HCT116 (cell line): Measurements from ENCODE around the gene ALDH1L2. TPM values are rescaled to one million over a fixed set of nuclear protein-coding genes. Genes with fewer than 3 reads are reported as not detected.

ENCODE experiments used
- ATAC-seq: fragments of 200-7000 bp; cut with Tn5 transposase; 2 replicates; pipeline ENCODE4 v1.9.1; 2020; ENCODE audit warnings: mild to moderate bottlenecking, moderate library complexity
- BruUV-seq: library from RNA; stranded (reverse); fragments of 400-500 nt; replicated peaks from 2 replicates; lab custom pipeline; 2021; lab: Mats Ljungman, UMichigan
- CTCF ChIA-PET: fragments of 300-600 bp; sonication (Branson Sonifier 250); formaldehyde crosslinking; loops from one replicate; lab custom pipeline; 2021; ENCODE audit warnings: antibody characterized with exemption; lab: Charles Lee
- POLR2A ChIA-PET: fragments of 300-600, 350-600 bp; sonication (Branson Sonifier 250); formaldehyde crosslinking; loops from one replicate; lab custom pipeline; 2021; ENCODE audit warnings: antibody characterized with exemption; lab: Charles Lee
- RAD21 ChIA-PET, 2 experiments: fragments of 300-600 bp; sonication (Branson Sonifier 250); formaldehyde crosslinking; loops; one replicate each; lab custom pipeline; 2023; ENCODE audit warnings: low total read pairs in 2 of 2; ENCODE audit not compliant: uncharacterized antibody in 2 of 2, unreplicated experiment in 2 of 2, low non-redundant PET in 1 of 2; lab: Charles Lee
- DNase-seq: peaks from one replicate; pipeline ENCODE4 v3.0.0-alpha.2; 2010; ENCODE audit warnings: low read depth, low spot score
- H2AFZ ChIP-seq: fragments of 200-600 bp; shearing (Covaris generic), sonication (generic); 2 replicates; pipeline ENCODE4 v1.6.1; 2017; ENCODE audit warnings: low read depth, mixed run types, mixed read lengths, antibody characterized with exemption, low read length; ENCODE audit not compliant: poor library complexity, severe bottlenecking
- H3K27ac ChIP-seq: 2 replicates; pipeline ENCODE4 v1.5.1; 2012; ENCODE audit warnings: low read depth, low read length
- H3K27me3 ChIP-seq: fragments of 200-600 bp; sonication (generic); 2 replicates; pipeline ENCODE4 v1.6.1; 2016; ENCODE audit warnings: mixed run types, low read length, mixed read lengths; ENCODE audit not compliant: insufficient read depth
- H3K36me3 ChIP-seq, 2 experiments: fragments of 200-500 bp in 1 of 2; fragments of 200-600 bp in 1 of 2; sonication (Bioruptor generic) in 1 of 2; sonication (generic) in 1 of 2; 2 replicates each; pipeline versions ENCODE4 v1.5.1 to v1.6.1; 2014 to 2016; ENCODE audit warnings: low read length in 2 of 2, inconsistent platforms in 1 of 2, mixed read lengths in 1 of 2, mixed run types in 1 of 2; ENCODE audit not compliant: insufficient read depth in 2 of 2, control insufficient read depth in 1 of 2
- H3K4me1 ChIP-seq, 2 experiments: fragments of 200-600 bp in 1 of 2; sonication (generic) in 1 of 2; 2 replicates each; pipeline versions ENCODE4 v1.5.1 to v1.6.1; 2012 to 2017; ENCODE audit warnings: low read length in 2 of 2, inconsistent platforms in 1 of 2, mild to moderate bottlenecking in 1 of 2, mixed read lengths in 1 of 2, mixed run types in 1 of 2, moderate library complexity in 1 of 2; ENCODE audit not compliant: insufficient read depth in 2 of 2, control insufficient read depth in 1 of 2
- H3K4me2 ChIP-seq: fragments of 200-600 bp; sonication (generic); 2 replicates; pipeline ENCODE4 v1.6.1; 2017; ENCODE audit warnings: mixed run types, low read length, mixed read lengths
- H3K4me3 ChIP-seq, 2 experiments: fragments of 200-600 bp in 1 of 2; sonication (generic) in 1 of 2; replicated peaks in 1 of 2; 2 replicates each; pipeline ENCODE4 v1.5.1; 2011 to 2016; ENCODE audit warnings: low read length in 2 of 2, control low read depth in 1 of 2, low read depth in 1 of 2, mild to moderate bottlenecking in 1 of 2, mixed read lengths in 1 of 2, mixed run types in 1 of 2
- H3K79me2 ChIP-seq: fragments of 200-600 bp; sonication (generic); 2 replicates; pipeline ENCODE4 v1.6.1; 2017; ENCODE audit warnings: mild to moderate bottlenecking, mixed run types, low read length, moderate library complexity, mixed read lengths; ENCODE audit not compliant: insufficient read depth
- H3K9ac ChIP-seq: fragments of 200-600 bp; sonication (generic); 2 replicates; pipeline ENCODE4 v1.6.1; 2016; ENCODE audit warnings: low read length, mixed read lengths
- H3K9me2 ChIP-seq: fragments of 200-600 bp; sonication (generic), shearing (Covaris generic); 2 replicates; pipeline ENCODE4 v1.6.1; 2017; ENCODE audit warnings: mixed run types, mild to moderate bottlenecking, moderate library complexity; ENCODE audit not compliant: insufficient read depth
- H3K9me3 ChIP-seq, 2 experiments: fragments of 200-500 bp in 1 of 2; fragments of 200-600 bp in 1 of 2; sonication (Bioruptor generic) in 1 of 2; sonication (generic) in 1 of 2; 2 replicates each; pipeline ENCODE4 v1.6.1; 2014 to 2017; ENCODE audit warnings: low read length in 2 of 2, mixed read lengths in 2 of 2, inconsistent platforms in 1 of 2, low read depth in 1 of 2, mild to moderate bottlenecking in 1 of 2, mixed run types in 1 of 2, moderate library complexity in 1 of 2; ENCODE audit not compliant: control insufficient read depth in 1 of 2, insufficient read depth in 1 of 2
- H4K20me1 ChIP-seq: fragments of 200-600 bp; sonication (generic), shearing (Covaris generic); 2 replicates; pipeline ENCODE4 v1.6.1; 2017; ENCODE audit warnings: mixed run types, mild to moderate bottlenecking, moderate library complexity; ENCODE audit not compliant: insufficient read depth
- CBX3 ChIP-seq: IDR thresholded peaks from 2 replicates; pipeline ENCODE4 v1.6.1; 2012; ENCODE audit warnings: low read depth
- CEBPB ChIP-seq: IDR thresholded peaks from 2 replicates; pipeline ENCODE4 v1.6.1; 2012; ENCODE audit warnings: low read depth
- ELF1 ChIP-seq: IDR thresholded peaks from 2 replicates; pipeline ENCODE4 v1.6.1; 2012; ENCODE audit warnings: low read depth, borderline replicate concordance
- EZH2 ChIP-seq: fragments of 200-600 bp; sonication (generic); IDR thresholded peaks from 2 replicates; pipeline ENCODE4 v1.6.1; 2017; ENCODE audit warnings: antibody characterized with exemption, mixed run types
- EZH2phosphoT487 ChIP-seq: fragments of 200-600 bp; IDR thresholded peaks from 2 replicates; pipeline ENCODE4 v1.6.1; 2018; ENCODE audit warnings: antibody characterized with exemption, borderline replicate concordance
- JUND ChIP-seq: IDR thresholded peaks from 2 replicates; pipeline ENCODE4 v1.6.1; 2012
- POLR2A ChIP-seq: IDR thresholded peaks from 2 replicates; pipeline ENCODE4 v1.7.0; 2011; ENCODE audit warnings: borderline replicate concordance; ENCODE audit not compliant: insufficient read depth, insufficient read length; ENCODE audit errors: extremely low read depth
- POLR2AphosphoS5 ChIP-seq: IDR thresholded peaks from 2 replicates; pipeline ENCODE4 v1.6.1; 2011; ENCODE audit warnings: mild to moderate bottlenecking, low read depth, low read length, moderate library complexity
- RAD21 ChIP-seq: IDR thresholded peaks from 2 replicates; pipeline ENCODE4 v1.6.1; 2012; ENCODE audit warnings: low read depth, mild to moderate bottlenecking
- SIN3A ChIP-seq: IDR thresholded peaks from 2 replicates; pipeline ENCODE4 v1.6.1; 2012; ENCODE audit warnings: low read depth
- SP1 ChIP-seq: IDR thresholded peaks from 2 replicates; pipeline ENCODE4 v1.6.1; 2012; ENCODE audit warnings: low read depth
- SRF ChIP-seq: IDR thresholded peaks from 2 replicates; pipeline ENCODE4 v1.6.1; 2012; ENCODE audit warnings: low read depth
- TCF7L2 ChIP-seq: IDR thresholded peaks from 2 replicates; pipeline ENCODE4 v1.7.0; 2011; ENCODE audit warnings: borderline replicate concordance, inconsistent platforms; ENCODE audit not compliant: insufficient read depth, insufficient read length; ENCODE audit errors: extremely low read depth
- YY1 ChIP-seq: IDR thresholded peaks from 2 replicates; pipeline ENCODE4 v1.6.1; 2011; ENCODE audit warnings: low read length, low read depth, moderate library complexity, mild to moderate bottlenecking; ENCODE audit not compliant: insufficient replicate concordance; ENCODE audit errors: extremely low read depth
- ZFX ChIP-seq: fragments of 450-650 bp; IDR thresholded peaks from 2 replicates; pipeline ENCODE4 v1.6.1; 2017
- ZNF274 ChIP-seq: fragments of 200-500 bp; sonication (Bioruptor generic); IDR thresholded peaks from 2 replicates; pipeline ENCODE4 v1.6.1; 2014; ENCODE audit warnings: mild to moderate bottlenecking, low read depth, low read length, inconsistent platforms
- intact Hi-C: fragments of 100-400 bp; cut with micrococcal nuclease; formaldehyde crosslinking; loops from 2 replicates; pipeline ENCODE4 v1.10.0; 2022
- total RNA-seq: library from RNA; stranded (reverse); gene quantifications from one replicate; pipeline ENCODE4 v1.2.1, GENCODE V29; 2021; ENCODE audit not compliant: unreplicated experiment
- TF ChIP-seq, protein P1 (sequence below): IDR thresholded peaks from 2 replicates; pipeline ENCODE4 v1.6.1; 2012
- TF ChIP-seq, protein P2 (sequence below): IDR thresholded peaks from 2 replicates; pipeline ENCODE4 v1.6.1; 2012; ENCODE audit warnings: low read depth
- TF ChIP-seq, protein P3 (sequence below): IDR thresholded peaks from 2 replicates; pipeline ENCODE4 v1.6.1; 2012
- TF ChIP-seq, protein P4 (sequence below): IDR thresholded peaks from 2 replicates; pipeline ENCODE4 v1.6.1; 2011; ENCODE audit warnings: mild to moderate bottlenecking, low read length, moderate library complexity; ENCODE audit not compliant: insufficient replicate concordance; ENCODE audit errors: extremely low read depth

ALDH1L2 gene
- total RNA-seq, 1 experiment from 2014 or later: 1.5 TPM

DNA sequence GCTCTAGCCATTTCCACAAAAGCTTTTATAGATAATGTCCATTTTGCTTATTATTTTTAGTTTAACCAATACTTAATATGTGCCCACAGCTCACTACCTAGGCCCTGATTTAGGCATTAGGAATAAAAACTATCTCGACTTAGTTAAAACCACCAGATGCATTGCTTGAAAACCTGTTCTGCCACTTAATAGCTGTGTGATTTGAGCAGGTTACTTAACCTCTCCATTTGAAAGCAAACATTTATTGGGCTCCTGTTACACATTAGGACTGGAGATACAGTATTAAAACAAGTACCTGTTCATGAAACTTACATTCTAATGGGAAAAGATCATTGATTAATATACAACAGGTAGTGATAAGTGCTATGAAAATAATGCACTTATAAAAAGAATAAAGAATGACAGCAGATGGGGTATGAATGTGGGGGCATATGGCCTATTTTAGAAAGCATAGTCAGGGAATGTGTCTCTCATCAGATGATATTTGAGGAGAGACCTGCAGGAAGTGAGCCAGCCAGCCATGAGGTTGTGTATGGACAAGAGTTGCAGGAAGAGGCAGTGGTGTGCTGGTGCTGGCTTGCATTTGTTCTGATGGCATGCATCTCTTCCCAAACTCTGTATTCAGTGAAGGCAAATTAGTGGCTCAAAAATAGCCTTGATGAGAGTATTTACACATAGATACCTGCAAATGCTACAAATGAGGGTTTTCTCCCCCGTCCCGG, 63.9 kb downstream of the ALDH1L2 start:
- Histone ChIP-seq H3K4me1 (no peaks in the 10 kb centered on the region), H4K20me1 (no peaks in the 10 kb centered on the region), H3K9me3 (no peaks in the 10 kb centered on the region), H3K4me3 (no peak overlapping the region), H3K36me3 (no peaks in the 10 kb centered on the region), H2AFZ (no peak overlapping the region), H3K4me2 (no peak overlapping the region), H3K9me2 (no peaks in the 10 kb centered on the region), H3K27ac (no peak overlapping the region), H3K79me2 (no peaks in the 10 kb centered on the region), H3K9ac (no peak overlapping the region), H3K27me3 (no peaks in the 10 kb centered on the region)
- no TSS peak for BruUV-seq
- RAD21 ChIA-PET: no interaction called here
- POLR2A ChIA-PET: no interaction called here
- intact Hi-C loops: no loop called here
- ATAC-seq: no peak
- TF ChIP-seq SIN3A (no peak), CBX3 (no peak), SP1 (no peak), CEBPB (no peak), EZH2phosphoT487 (no peak), ZFX (no peak), ELF1 (no peak), SRF (no peak), RAD21 (no peak), TCF7L2 (no peak), POLR2A (no peak), POLR2AphosphoS5 (no peak), YY1 (no peak), JUND (no peak), EZH2 (no peak), ZNF274 (no peak)
- TF ChIP-seq, protein P1, sequence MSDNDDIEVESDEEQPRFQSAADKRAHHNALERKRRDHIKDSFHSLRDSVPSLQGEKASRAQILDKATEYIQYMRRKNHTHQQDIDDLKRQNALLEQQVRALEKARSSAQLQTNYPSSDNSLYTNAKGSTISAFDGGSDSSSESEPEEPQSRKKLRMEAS: no peak
- TF ChIP-seq, protein P2, sequence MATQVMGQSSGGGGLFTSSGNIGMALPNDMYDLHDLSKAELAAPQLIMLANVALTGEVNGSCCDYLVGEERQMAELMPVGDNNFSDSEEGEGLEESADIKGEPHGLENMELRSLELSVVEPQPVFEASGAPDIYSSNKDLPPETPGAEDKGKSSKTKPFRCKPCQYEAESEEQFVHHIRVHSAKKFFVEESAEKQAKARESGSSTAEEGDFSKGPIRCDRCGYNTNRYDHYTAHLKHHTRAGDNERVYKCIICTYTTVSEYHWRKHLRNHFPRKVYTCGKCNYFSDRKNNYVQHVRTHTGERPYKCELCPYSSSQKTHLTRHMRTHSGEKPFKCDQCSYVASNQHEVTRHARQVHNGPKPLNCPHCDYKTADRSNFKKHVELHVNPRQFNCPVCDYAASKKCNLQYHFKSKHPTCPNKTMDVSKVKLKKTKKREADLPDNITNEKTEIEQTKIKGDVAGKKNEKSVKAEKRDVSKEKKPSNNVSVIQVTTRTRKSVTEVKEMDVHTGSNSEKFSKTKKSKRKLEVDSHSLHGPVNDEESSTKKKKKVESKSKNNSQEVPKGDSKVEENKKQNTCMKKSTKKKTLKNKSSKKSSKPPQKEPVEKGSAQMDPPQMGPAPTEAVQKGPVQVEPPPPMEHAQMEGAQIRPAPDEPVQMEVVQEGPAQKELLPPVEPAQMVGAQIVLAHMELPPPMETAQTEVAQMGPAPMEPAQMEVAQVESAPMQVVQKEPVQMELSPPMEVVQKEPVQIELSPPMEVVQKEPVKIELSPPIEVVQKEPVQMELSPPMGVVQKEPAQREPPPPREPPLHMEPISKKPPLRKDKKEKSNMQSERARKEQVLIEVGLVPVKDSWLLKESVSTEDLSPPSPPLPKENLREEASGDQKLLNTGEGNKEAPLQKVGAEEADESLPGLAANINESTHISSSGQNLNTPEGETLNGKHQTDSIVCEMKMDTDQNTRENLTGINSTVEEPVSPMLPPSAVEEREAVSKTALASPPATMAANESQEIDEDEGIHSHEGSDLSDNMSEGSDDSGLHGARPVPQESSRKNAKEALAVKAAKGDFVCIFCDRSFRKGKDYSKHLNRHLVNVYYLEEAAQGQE: no peak
- TF ChIP-seq, protein P3, sequence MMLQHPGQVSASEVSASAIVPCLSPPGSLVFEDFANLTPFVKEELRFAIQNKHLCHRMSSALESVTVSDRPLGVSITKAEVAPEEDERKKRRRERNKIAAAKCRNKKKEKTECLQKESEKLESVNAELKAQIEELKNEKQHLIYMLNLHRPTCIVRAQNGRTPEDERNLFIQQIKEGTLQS: no peak
- TF ChIP-seq, protein P4, sequence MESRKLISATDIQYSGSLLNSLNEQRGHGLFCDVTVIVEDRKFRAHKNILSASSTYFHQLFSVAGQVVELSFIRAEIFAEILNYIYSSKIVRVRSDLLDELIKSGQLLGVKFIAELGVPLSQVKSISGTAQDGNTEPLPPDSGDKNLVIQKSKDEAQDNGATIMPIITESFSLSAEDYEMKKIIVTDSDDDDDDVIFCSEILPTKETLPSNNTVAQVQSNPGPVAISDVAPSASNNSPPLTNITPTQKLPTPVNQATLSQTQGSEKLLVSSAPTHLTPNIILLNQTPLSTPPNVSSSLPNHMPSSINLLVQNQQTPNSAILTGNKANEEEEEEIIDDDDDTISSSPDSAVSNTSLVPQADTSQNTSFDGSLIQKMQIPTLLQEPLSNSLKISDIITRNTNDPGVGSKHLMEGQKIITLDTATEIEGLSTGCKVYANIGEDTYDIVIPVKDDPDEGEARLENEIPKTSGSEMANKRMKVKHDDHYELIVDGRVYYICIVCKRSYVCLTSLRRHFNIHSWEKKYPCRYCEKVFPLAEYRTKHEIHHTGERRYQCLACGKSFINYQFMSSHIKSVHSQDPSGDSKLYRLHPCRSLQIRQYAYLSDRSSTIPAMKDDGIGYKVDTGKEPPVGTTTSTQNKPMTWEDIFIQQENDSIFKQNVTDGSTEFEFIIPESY: no peak
- CTCF ChIA-PET: no interaction called here
- DNase-seq: no peak
